ENCODE measurements around the gene PRSS36.

DNA sequence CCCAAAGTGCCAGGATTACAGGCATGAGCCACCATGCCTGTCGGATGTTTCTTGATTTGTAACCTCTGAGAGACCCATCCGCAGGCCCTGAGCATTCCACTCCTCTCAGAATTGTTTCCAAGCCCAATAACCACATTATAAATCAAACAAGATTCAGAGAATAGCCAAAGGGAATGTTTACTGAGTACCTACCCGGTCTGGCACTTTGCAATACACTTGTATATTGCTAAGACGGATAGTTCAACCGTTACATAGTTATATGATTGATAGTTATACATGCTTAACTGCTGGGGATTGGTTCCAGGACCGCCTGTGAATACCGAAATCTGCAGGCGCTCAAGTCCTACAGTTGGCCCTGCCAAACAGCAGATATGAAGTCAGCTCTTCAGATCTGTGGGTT, 35.4 kb downstream of the PRSS36 start:
- TF ChIP-seq, protein P1, sequence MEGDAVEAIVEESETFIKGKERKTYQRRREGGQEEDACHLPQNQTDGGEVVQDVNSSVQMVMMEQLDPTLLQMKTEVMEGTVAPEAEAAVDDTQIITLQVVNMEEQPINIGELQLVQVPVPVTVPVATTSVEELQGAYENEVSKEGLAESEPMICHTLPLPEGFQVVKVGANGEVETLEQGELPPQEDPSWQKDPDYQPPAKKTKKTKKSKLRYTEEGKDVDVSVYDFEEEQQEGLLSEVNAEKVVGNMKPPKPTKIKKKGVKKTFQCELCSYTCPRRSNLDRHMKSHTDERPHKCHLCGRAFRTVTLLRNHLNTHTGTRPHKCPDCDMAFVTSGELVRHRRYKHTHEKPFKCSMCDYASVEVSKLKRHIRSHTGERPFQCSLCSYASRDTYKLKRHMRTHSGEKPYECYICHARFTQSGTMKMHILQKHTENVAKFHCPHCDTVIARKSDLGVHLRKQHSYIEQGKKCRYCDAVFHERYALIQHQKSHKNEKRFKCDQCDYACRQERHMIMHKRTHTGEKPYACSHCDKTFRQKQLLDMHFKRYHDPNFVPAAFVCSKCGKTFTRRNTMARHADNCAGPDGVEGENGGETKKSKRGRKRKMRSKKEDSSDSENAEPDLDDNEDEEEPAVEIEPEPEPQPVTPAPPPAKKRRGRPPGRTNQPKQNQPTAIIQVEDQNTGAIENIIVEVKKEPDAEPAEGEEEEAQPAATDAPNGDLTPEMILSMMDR (conservative IDR thresholded peaks at IDR 0.05) = no peak
- no peak for TF ChIP-seq EZH2 (IDR thresholded peaks at IDR 0.05; ENCODE audit: low read depth)

Data from PC-9 (cell line).